HG02571 (cell line): Measurements from ENCODE around the gene LRRC8E.
"Not testable (repeated sequence)": the region's sequence is repeated elsewhere in the genome, so short reads cannot be mapped to it uniquely, and the experiment has no call there.

Experiments used
- ATAC-seq: cut with Tn5 transposase; IDR thresholded peaks from one replicate; pipeline ENCODE4 v1.9.1; 2021; ENCODE audit warnings: mild to moderate bottlenecking, moderate library complexity; ENCODE audit not compliant: unreplicated experiment

The LRRC8E gene

GRCh38 chr19:7853770-7854128 is 34.6 kb upstream of the LRRC8E start:
- ATAC-seq: no peak

DNA sequence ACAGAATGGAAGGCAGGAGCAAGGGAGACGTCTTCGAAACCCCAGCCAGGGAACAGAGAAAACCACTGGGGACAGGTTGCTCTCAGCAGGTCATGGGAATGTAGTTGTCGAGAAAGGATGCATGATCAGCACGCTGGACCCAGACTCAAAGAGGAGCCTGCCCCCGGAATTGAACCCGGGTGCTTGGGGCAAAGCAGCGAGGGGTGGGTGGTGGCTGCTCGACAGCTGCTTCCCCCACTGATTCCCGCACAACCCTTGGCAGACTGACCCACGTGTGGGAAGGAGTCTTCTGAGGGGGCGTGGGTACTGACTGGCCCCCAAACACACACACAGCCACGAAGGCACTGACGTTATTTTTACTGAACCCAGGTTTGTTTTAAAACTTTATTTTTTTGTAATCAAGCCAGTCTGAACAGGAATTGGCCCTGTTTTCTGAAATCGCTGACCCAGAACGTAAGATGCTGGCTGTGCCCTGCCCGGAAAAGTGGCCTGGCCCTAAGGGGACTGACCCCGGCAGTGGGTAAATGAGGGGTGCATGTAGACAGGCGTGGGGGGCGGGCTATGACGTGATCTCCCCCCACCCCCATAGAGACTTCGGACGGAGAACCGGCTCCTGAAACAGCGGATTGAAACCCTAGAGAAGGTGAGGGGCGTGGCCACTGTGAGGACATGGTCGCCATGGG is 32.7 kb upstream of the LRRC8E start:
- no peak for ATAC-seq

DNA sequence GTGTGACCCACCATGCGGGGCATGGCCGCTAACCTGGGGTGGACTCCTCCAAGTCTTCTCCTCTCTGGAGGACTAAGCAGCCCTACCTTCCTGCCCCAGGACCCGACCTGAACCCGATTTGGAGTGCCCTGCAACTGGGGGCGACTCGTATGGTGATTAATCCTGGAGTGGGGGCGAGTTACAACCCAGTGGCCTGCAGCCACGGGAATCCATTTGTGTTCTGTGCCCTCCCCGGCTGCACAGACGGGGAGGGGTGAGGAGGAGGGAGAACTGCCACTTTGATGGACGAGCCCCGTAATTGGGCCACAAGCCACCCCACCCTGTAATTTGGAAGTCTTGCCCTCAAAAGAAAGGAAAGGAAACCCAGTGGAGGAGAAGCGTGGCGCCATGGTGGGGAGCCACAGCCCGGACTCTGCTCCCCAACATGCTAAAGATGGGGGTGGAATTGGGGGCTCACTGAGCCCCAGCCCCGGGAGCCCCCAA is 32.2 kb upstream of the LRRC8E start:
- ATAC-seq: no peak

DNA sequence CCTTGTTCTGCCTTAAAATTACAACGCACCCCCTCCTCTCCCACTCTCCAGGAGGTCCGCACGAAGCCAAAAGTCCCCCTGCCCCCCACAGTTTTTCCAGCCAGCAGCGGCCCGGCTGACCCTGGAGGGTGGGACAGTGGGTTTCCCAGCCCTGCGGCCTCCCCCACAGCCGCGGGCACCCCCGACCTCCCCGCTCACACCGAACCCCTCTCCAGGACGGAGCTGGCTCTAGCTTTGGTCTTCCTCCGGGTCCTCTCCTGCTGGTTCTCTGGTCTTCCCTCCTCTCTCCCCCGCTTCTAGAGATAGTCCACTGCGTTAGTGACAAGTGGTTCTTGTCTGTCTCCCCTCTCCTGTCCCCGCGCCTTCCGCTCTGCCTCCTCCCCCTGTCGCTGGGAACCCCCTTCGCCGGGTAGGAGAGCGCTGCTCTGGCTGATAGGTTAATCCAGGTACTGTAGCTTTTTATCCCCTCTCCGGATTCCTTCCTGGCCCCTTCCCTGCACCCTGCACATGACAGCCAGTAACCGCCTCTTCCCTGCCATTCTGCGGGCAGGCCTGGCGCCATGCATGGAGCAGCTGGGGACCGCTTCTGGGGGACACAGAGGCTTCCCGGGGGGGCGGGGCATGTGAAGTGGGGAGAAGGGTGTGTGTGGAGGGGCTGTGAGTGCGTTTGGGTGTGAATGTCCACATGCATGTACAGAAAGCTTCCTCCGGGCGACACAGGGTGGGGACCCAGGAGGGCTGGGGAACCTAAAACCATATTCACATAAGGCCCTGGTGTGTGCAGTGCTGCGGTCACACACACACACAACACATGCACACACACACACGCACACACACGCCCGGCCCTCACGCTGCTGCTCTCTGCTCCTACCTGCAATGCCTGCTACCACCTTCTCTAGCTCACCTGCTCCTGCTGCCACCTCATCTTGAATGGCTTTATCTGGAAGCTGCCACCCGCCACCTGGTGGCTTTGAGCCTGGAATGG is 31.3 kb upstream of the LRRC8E start:
- ATAC-seq: no peak

DNA sequence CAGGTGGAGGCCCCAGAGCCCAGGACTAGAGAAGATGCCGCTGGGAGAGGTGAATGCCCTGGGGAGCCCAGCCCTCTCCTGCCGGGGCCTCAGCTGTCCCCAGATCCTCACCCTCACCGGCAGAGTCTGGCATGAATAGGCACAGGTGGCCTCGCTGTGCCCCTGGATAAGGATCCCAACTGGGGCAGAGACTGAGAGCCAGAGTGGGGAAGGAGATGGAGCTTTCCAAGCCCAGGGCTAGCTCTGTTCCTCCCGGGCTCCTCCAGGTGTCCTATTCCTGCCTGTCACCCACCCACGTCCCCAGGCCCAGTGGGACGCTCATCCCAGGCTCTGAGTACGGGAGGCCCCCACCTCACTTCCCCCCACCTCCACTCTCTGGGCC is 30.6 kb upstream of the LRRC8E start:
- no peak for ATAC-seq

- no peak for ATAC-seq
Observed at GRCh38 chr19:7858109-7858770, 30.1 kb upstream of the LRRC8E start.

DNA sequence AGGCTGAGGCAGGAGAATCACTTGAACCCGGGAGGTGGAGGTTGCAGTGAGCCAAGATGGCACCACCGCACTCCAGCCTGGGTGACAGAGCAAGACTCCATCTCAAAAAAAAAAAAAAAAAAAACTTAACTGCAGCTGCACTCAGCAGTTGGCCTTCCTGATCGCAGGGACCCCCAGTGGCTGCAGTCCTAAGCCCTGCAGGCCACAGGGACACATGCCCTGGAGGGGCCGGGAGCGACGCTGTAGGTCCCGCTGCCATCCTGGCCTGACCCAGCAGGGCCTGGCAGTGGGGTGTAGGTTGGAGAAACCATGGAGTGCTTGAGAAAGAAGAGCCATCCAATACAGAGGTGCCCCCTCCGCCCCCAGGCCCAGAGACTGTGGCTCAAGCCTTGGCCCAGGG is 29.2 kb upstream of the LRRC8E start:
- ATAC-seq: not testable (repeated sequence)

DNA sequence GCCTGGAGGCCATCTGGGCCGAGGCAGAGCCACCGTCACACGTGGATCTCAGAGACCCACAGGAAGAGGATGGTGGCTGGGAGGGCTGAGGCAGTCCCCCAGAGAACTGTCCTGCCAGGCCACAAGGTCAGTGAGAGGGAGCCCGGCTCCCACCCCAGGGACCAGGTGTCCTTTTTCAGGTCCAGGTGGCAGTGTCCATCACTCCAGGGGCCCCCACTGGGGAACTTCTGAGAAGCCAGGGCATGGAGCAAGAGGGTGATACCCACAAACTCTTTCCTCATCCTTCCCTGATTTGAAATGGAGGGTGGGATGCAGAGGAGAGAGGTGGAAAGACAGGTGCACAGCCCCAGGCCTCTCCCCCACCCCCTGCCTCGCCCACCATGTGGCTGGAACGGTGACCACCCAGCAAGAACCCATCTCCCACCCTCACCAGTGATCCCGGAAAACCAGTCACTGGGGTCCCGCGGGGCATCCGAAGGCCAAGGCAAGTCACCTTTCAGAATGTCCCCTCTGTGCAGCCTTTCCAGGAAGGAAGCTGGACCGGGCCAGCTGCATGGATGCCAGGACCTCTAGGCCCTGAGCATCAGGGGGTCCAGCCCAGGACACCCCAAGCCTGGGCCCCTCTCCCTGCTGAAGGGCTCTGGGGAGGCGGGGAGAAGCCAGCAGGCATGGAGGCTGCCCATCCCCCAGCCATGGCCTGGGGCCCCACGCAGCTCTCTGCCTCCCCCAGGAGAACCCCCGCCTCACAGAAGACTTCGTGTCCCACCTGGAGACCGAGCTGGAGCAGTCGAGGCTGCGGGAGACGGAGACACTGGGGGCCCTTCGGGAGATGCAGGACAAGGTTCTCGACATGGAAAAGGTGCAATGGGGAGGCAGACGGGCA is 28.2 kb upstream of the LRRC8E start:
- ATAC-seq: no peak

GRCh38 chr19:7860714-7861618 is 27.3 kb upstream of the LRRC8E start:
- ATAC-seq: no peak

GRCh38 chr19:7861619-7862412 is 26.5 kb upstream of the LRRC8E start:
- ATAC-seq: no peak

- ATAC-seq: no peak
Observed at GRCh38 chr19:7862413-7862951, 25.8 kb upstream of the LRRC8E start.

GRCh38 chr19:7863157-7863970 is 24.9 kb upstream of the LRRC8E start:
- ATAC-seq: no peak

- ATAC-seq: no peak
Observed at GRCh38 chr19:7863971-7864689, 24.2 kb upstream of the LRRC8E start.

DNA sequence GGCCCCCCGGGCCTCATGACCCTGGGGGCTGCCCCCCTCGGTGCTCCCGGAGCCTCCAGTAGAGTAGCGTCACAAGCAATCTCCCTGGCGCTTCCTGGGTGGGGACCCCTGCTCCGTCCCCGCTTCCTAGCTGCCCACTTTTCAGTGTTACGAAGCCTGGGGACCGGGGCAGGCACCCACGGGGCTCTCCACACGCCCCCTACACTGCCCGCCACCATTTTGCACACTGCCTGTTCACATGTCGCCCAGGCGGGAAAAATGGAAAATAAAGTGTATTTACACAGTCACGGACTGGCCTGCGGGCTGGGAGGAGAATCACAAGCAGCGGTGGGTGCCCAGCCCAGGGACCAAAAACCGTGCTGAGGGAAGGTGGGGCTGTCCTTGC is 23.6 kb upstream of the LRRC8E start:
- ATAC-seq: no peak

- ATAC-seq: no peak
Observed at GRCh38 chr19:7865262-7865911, 22.9 kb upstream of the LRRC8E start.

DNA sequence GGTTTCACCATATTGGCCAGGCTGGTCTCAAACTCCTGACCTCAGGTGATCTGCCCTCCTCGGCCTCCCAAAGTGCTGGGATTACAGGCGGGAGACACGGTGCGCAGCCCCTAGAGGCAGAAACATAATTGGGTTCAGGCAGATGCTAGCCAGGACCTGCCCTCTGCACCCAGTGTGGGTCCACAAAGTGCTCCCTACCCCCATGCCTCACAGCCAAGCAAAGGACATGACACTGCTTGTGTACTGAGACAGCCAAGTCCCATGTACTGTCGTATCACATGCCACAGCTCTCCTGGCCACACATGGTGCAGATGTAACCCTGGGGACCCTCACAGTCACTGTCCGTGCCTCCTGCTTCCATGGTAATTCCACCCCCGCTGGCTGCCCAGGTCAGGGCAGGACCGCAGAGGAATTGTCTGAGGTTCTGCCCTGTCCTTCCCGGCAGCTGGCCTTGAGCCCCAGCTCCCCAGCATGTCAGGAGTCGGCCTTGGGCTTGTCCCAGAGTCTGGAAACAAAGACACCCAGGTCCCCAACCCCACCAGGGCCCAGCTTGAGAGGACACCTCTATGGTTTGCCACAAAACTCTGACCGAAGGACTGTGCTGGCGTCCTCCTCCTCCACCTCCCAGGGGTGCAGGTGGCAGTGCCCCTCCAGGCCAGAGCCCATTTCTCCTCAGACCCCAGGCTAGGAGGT is 21.8 kb upstream of the LRRC8E start:
- ATAC-seq: no peak
